Islet of Langerhans (tissue), 1 donor: ENCODE results near the gene PSME3IP1.

Source experiments
- FAIRE-seq: peaks from one replicate; lab custom pipeline; 2011; peaks lifted over from hg19 to GRCh38; lab: Jason Lieb, UNC

PSME3IP1 gene

GRCh38 chr16:57143149-57143921, 42.5 kb downstream of the PSME3IP1 start:
- no peak for FAIRE-seq

GRCh38 chr16:57141822-57142631, 43.8 kb downstream of the PSME3IP1 start:
- no peak for FAIRE-seq

- no peak for FAIRE-seq
Measured at GRCh38 chr16:57140931-57141668, 44.7 kb downstream of the PSME3IP1 start.

- no peak for FAIRE-seq
Measured at GRCh38 chr16:57138281-57138935, 47.4 kb downstream of the PSME3IP1 start.

GRCh38 chr16:57137566-57138273, 48.1 kb downstream of the PSME3IP1 start:
- FAIRE-seq, result no peak

DNA sequence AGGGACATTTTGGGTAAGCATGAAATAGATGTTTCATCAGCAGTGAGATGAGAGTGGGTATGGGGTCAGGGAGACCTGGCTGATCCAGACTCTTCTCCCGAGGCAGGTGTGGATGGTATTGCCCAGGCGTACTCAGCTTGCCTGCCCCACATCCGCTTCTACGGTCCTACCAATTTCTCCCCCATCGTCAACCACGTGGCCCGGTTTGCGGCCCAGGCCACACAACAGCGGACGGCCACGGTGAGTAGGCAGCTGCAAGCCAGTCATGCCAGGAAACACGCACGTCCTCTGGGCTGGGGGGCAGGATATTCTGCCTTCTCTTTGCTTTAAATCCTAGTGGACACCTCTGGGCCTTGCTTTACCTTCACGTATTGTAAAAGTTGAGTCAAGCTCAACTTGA, 48.8 kb downstream of the PSME3IP1 start:
- no peak for FAIRE-seq

DNA sequence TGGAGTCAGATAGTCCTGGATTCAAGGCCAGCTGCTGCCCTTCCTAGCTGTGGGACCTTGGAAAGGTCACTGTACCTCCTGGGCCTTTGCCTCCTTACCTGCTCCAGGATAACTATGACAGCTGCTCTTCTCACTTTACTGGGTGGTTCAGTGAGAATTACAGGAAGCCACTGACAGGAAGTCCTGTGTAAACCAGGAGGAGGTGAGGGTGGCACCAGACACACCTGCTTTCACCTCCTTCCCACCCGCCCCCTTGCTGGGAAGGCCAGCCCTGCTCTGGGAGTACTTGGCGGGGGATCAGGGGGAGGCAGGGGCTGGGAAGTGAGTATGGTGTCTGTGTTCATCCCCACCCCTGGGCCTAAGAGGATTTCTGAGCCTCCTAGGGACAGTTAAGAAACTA, 50.9 kb downstream of the PSME3IP1 start:
- FAIRE-seq, result no peak

DNA sequence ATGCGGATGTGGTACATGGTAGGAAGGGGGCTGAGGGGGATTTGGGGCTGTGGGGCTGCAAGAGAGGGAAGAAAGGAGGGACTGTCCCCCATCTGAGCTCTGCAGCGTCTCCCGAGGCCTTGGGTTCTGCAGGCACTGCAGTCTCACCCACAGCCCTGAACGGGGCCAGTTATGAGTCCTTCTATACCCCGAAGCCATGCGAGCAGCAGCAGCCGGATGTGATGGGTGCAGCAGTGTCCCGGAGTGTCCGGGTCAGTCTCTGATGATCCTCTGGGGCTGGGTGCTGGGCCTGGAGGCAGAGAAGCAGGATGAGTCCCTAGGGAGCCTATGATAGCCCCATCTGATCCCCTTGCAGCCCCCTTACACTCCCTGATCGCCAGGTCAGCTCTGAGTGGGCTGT, 52.0 kb downstream of the PSME3IP1 start:
- no peak for FAIRE-seq

- FAIRE-seq, result no peak
Measured at GRCh38 chr16:57133031-57133430, 52.8 kb downstream of the PSME3IP1 start.

GRCh38 chr16:57132470-57132869, 53.4 kb downstream of the PSME3IP1 start:
- FAIRE-seq, result no peak

GRCh38 chr16:57131351-57131970, 54.4 kb downstream of the PSME3IP1 start:
- no peak for FAIRE-seq

DNA sequence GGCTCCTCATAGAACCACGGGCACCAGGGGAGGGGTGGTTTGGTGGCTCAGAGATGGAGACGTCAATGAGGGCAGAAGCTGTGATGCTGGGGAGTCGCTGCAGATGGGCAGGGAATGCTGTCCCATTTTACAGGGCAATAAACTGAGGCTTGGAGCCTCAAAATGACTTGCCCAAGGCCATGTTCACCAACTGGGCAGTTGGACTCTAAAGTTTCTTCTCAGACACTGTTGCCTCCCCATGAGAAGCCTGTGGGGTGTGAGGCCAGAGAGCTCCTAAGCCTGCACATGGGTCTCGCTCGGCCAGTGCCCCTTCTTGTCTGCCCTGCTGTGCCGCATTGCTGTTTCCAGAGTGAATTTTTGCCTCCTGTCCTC, 54.9 kb downstream of the PSME3IP1 start:
- FAIRE-seq, result no peak

- no peak for FAIRE-seq
Measured at GRCh38 chr16:57128771-57129389, 57.0 kb downstream of the PSME3IP1 start.

GRCh38 chr16:57127836-57128235, 58.0 kb downstream of the PSME3IP1 start:
- FAIRE-seq, result no peak

- FAIRE-seq, result no peak
Measured at GRCh38 chr16:57127037-57127763, 58.6 kb downstream of the PSME3IP1 start.

GRCh38 chr16:57126411-57126810, 59.4 kb downstream of the PSME3IP1 start:
- FAIRE-seq, result no peak

DNA sequence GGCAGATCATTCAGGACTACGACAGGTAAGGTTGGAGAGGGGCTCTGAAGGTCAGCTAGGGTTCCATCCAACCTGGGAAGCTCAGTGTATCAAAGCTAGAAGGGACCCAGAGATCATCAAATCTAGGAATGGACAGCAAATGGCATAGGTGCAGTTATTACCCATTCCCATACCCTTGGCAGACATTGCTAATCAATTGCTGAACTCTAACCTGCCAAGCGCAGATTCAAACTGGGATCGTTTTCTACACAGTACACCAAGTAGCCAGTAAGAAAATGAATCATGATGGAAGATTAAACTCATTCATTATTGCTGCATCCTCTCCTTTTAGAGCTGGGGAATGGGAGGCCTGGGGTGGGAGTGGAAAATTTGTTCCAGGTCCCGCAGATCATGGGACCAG, 59.9 kb downstream of the PSME3IP1 start:
- no peak for FAIRE-seq

DNA sequence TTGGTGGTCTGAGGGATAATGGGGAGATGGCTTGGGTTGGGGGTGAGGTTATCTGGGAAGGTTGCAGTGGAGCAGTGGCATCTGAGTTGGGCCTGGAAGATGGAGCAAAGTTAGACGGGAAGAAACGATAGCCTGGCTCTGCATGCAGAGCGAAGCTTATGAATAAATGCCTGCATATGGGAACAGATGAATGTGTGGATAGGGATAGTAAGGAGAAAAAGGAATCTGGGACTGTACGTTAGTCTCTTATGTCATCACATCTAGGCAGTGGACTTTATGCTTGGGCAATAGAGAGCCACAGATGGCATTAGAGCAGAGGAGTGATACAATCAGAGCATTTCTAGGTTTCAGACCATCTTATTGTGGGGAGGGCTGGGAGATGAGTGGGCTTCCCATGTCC, 60.5 kb downstream of the PSME3IP1 start:
- no peak for FAIRE-seq

DNA sequence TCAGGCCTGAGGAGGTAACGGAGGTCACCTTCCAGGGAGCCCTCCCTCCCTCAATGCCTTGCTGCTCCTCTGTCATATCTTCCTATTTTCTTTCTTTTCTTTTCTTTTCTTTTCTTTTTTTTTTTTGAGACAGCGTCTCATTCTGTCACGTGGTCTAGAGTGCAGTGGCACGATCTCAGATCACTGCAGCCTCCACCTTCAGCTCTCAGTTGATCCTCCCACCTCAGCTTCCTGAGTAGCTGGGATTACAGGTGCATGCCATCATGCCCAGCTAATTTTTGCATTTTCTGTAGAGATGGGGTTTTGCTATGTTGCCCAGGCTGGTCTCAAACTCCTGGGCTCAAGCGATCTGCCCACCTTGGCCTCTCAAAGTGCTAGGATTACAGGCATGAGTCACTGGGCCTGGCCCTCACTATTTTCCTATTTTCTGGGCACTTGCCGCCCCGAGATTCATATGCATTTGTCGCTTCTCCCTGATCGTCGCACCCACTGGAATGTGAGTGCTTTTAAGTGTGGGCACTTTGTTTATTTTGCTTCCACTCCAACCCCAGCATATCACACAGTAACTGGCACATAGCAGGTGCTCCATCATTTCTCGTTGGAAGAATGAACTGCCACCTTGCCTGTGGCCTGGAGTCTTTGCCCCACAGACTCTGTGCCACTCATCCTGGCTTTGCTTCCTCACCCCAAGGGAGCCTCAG, 61.7 kb downstream of the PSME3IP1 start:
- no peak for FAIRE-seq
